A549 (cell line): ENCODE data around the gene ADORA1.

Experiments
- ESRRA ChIP-seq: fragments of 150-350 bp; IDR thresholded peaks from 2 replicates; pipeline ENCODE4 v1.6.1; 2014; ENCODE audit warnings: mild to moderate bottlenecking, low read length, borderline replicate concordance
- FOSL2 ChIP-seq, 2 experiments: fragments of 450-650 bp in 1 of 2; fragments of >200 bp in 1 of 2; sonication (Bioruptor Twin) in 1 of 2; formaldehyde crosslinking; IDR thresholded peaks; 2 replicates each; pipeline versions ENCODE4 v1.5.0 to v1.6.1; 2016 to 2020; ENCODE audit warnings: mild to moderate bottlenecking in 1 of 2, moderate library complexity in 1 of 2
- HOXB13 ChIP-seq: fragments of 250-450 bp; sonication (Bioruptor Pico); IDR thresholded peaks from 2 replicates; pipeline ENCODE4 v1.5.0; 2020; ENCODE audit warnings: low read depth, mild to moderate bottlenecking, moderate library complexity
- POLR2A ChIP-seq: IDR thresholded peaks from 2 replicates; pipeline ENCODE4 v1.6.1; 2012; ENCODE audit warnings: mild to moderate bottlenecking, low read length
- RAD21 ChIP-seq, 2 experiments: fragments of >200 bp in 1 of 2; sonication (Bioruptor Twin) in 1 of 2; formaldehyde crosslinking in 1 of 2; IDR thresholded peaks in 1 of 2; conservative IDR thresholded peaks in 1 of 2; 2 replicates in 1 of 2; 3 replicates in 1 of 2; pipeline ENCODE4 v1.6.1; 2012 to 2018; ENCODE audit warnings: inconsistent platforms in 1 of 2
- ZC3H11A ChIP-seq: fragments of 450-650 bp; IDR thresholded peaks from 2 replicates; pipeline ENCODE4 v1.6.1; 2014; ENCODE audit warnings: antibody characterized with exemption, mild to moderate bottlenecking
- TF ChIP-seq, protein P1 (sequence below): fragments of 200-600 bp; sonication (generic); IDR thresholded peaks from 2 replicates; pipeline ENCODE4 v1.6.1; 2016; ENCODE audit warnings: antibody characterized with exemption, mild to moderate bottlenecking, moderate library complexity
- TF ChIP-seq, protein P2 (sequence below): fragments of >200 bp; sonication (Bioruptor Twin); formaldehyde crosslinking; IDR thresholded peaks from 3 replicates; pipeline ENCODE4 v1.5.1; 2016
- TF ChIP-seq, protein P3 (sequence below): IDR thresholded peaks from 2 replicates; pipeline ENCODE4 v1.6.1; 2012; ENCODE audit warnings: low read depth, borderline replicate concordance

DNA sequence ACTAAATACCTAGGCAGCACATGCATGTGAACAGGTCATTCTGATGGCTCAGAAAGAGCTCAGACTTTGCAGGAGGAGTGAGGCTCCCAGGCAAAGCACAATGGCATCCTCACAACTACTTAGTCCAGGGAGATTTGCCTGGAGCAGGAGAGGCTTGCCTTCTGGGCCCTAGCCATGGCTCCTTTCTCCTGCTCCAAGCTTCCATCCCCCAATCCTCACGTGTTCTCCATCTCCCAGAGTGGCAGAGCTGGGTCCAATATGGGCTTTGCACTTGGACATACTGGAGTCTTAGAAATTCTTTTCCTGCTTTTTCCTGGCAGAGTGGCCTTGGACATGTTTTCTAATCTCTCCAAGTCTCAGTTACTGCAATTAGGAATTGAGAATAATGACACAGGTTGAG is 32.3 kb downstream of the ADORA1 start:
- TF ChIP-seq ESRRA: no peak
- TF ChIP-seq RAD21 (conservative IDR thresholded peaks at IDR 0.05 in 1 of 2, IDR thresholded peaks at IDR 0.05 in 1 of 2): no peak
- TF ChIP-seq, protein P1, sequence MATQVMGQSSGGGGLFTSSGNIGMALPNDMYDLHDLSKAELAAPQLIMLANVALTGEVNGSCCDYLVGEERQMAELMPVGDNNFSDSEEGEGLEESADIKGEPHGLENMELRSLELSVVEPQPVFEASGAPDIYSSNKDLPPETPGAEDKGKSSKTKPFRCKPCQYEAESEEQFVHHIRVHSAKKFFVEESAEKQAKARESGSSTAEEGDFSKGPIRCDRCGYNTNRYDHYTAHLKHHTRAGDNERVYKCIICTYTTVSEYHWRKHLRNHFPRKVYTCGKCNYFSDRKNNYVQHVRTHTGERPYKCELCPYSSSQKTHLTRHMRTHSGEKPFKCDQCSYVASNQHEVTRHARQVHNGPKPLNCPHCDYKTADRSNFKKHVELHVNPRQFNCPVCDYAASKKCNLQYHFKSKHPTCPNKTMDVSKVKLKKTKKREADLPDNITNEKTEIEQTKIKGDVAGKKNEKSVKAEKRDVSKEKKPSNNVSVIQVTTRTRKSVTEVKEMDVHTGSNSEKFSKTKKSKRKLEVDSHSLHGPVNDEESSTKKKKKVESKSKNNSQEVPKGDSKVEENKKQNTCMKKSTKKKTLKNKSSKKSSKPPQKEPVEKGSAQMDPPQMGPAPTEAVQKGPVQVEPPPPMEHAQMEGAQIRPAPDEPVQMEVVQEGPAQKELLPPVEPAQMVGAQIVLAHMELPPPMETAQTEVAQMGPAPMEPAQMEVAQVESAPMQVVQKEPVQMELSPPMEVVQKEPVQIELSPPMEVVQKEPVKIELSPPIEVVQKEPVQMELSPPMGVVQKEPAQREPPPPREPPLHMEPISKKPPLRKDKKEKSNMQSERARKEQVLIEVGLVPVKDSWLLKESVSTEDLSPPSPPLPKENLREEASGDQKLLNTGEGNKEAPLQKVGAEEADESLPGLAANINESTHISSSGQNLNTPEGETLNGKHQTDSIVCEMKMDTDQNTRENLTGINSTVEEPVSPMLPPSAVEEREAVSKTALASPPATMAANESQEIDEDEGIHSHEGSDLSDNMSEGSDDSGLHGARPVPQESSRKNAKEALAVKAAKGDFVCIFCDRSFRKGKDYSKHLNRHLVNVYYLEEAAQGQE: no peak
- no peak for TF ChIP-seq ZC3H11A
- TF ChIP-seq, protein P2, sequence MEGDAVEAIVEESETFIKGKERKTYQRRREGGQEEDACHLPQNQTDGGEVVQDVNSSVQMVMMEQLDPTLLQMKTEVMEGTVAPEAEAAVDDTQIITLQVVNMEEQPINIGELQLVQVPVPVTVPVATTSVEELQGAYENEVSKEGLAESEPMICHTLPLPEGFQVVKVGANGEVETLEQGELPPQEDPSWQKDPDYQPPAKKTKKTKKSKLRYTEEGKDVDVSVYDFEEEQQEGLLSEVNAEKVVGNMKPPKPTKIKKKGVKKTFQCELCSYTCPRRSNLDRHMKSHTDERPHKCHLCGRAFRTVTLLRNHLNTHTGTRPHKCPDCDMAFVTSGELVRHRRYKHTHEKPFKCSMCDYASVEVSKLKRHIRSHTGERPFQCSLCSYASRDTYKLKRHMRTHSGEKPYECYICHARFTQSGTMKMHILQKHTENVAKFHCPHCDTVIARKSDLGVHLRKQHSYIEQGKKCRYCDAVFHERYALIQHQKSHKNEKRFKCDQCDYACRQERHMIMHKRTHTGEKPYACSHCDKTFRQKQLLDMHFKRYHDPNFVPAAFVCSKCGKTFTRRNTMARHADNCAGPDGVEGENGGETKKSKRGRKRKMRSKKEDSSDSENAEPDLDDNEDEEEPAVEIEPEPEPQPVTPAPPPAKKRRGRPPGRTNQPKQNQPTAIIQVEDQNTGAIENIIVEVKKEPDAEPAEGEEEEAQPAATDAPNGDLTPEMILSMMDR: no peak
- TF ChIP-seq, protein P3, sequence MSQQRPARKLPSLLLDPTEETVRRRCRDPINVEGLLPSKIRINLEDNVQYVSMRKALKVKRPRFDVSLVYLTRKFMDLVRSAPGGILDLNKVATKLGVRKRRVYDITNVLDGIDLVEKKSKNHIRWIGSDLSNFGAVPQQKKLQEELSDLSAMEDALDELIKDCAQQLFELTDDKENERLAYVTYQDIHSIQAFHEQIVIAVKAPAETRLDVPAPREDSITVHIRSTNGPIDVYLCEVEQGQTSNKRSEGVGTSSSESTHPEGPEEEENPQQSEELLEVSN: no peak
- no peak for TF ChIP-seq POLR2A
- TF ChIP-seq HOXB13: no peak
- no peak for TF ChIP-seq FOSL2 (IDR thresholded peaks at IDR 0.05)
- TF ChIP-seq FOSL2 (CRISPR knock-in tag; IDR thresholded peaks at IDR 0.05): no peak
